ENCODE measurements around the gene CCDC180. TPM values are rescaled to one million over a fixed set of nuclear protein-coding genes. Genes with fewer than 3 reads are reported as not detected.
A peak's percentile ranks its signal among the peaks of the same experiment; 100 is the strongest.

CCDC180 gene
- total and polyA plus RNA-seq, 2 experiments from 2014 or later: 3.9 to 7.1 TPM

GRCh38 chr9:97271292-97271691 lies 36.2 kb upstream of the CCDC180 start (continued):
- no peak for TF ChIP-seq ZNF462 (CRISPR knock-in tag; IDR thresholded peaks at IDR 0.05)
- no peak for TF ChIP-seq EZH2phosphoT487 (IDR thresholded peaks at IDR 0.05; ENCODE audit: unreplicated experiment)
- no peak for TF ChIP-seq POLR2AphosphoS5 (IDR thresholded peaks at IDR 0.05; ENCODE audit: low read depth)
- no peak for TF ChIP-seq NANOG (IDR thresholded peaks at IDR 0.05; ENCODE audit: borderline replicate concordance)

DNA sequence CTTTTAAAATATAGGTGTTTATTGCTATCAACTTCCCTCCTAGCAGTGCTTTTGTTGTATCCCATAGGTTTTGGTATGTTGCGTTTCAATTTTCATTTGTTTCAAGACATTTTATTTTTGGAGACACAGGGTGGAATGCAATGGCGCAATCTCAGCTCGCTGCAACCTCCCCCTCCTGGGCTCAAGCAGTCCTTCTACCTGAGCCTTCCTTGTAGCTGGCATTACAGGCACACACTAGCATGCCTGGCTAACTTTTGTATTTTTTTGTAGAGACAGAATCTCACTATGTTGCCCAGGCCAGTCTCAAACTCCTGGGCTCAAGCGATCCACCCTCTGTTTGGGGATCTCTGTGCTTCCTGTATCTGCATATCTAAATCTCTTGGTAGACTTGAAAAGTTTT lies 35.4 kb upstream of the CCDC180 start:
- Mint-ChIP-seq H3K9me3 (no peaks in the 10 kb centered on the region), H3K27me3 (ENCODE audit: insufficient read depth, low read depth, poor library complexity) (peaks cover 5% of the 10 kb centered on the region), H3K36me3 (ENCODE audit: low read depth) (peaks cover 16% of the 10 kb centered on the region), H3K4me3 (peak overlapping the region; percentile 45; the same call in 2 of the 3 replicates), H3K27ac (no peak overlapping the region), H3K4me1 (peaks cover 39% of the 10 kb centered on the region)
- Histone ChIP-seq H3F3A (replicated peaks; ENCODE audit: low read depth) (no peaks in the 10 kb centered on the region), H3K27me3 (ENCODE audit: insufficient read depth) (no peaks in the 10 kb centered on the region), H3K36me3 (ENCODE audit: insufficient read depth) (no peaks in the 10 kb centered on the region), H3K4me2 (peak overlapping the region; percentile 69), H3K4me3 (no peak overlapping the region), H4K20me1 (replicated peaks; ENCODE audit: insufficient read depth) (no peaks in the 10 kb centered on the region), H3K27ac (ENCODE audit: low read depth) (no peak overlapping the region), H2AFZ (no peak overlapping the region), H3K9me2 (ENCODE audit: insufficient read depth) (no peaks in the 10 kb centered on the region), H3K79me2 (replicated peaks; ENCODE audit: insufficient read depth) (no peaks in the 10 kb centered on the region; the same call in 1 of the 2 replicates), H3K4me1 (ENCODE audit: insufficient read depth) (peaks cover 31% of the 10 kb centered on the region)
- ATAC-seq (peak; percentile 26; the same call in 2 of the 3 replicates), DNase-seq (ENCODE audit: low spot score) (no peak)
- TF ChIP-seq, protein P1, sequence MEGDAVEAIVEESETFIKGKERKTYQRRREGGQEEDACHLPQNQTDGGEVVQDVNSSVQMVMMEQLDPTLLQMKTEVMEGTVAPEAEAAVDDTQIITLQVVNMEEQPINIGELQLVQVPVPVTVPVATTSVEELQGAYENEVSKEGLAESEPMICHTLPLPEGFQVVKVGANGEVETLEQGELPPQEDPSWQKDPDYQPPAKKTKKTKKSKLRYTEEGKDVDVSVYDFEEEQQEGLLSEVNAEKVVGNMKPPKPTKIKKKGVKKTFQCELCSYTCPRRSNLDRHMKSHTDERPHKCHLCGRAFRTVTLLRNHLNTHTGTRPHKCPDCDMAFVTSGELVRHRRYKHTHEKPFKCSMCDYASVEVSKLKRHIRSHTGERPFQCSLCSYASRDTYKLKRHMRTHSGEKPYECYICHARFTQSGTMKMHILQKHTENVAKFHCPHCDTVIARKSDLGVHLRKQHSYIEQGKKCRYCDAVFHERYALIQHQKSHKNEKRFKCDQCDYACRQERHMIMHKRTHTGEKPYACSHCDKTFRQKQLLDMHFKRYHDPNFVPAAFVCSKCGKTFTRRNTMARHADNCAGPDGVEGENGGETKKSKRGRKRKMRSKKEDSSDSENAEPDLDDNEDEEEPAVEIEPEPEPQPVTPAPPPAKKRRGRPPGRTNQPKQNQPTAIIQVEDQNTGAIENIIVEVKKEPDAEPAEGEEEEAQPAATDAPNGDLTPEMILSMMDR (conservative IDR thresholded peaks at IDR 0.05; ENCODE audit: low read depth in 2 of 2): no peak
- no peak for TF ChIP-seq POLR2AphosphoS5 (IDR thresholded peaks at IDR 0.05; ENCODE audit: low read depth)
- no peak for TF ChIP-seq ZNF114 (CRISPR knock-in tag; IDR thresholded peaks at IDR 0.05)
- no peak for TF ChIP-seq REST (IDR thresholded peaks at IDR 0.05; ENCODE audit: unreplicated experiment)

All from GM23338 (cell line).